Trophoblast cell (in vitro differentiated cells and primary cell): ENCODE results near the gene KCND3.

Experiments used
- DNase-seq, 2 donors: peaks; one replicate each; pipeline ENCODE4 v3.0.0-alpha.2; 2016
- H2AFZ ChIP-seq: 2 replicates; pipeline ENCODE4 v1.6.1; 2013; ENCODE audit warnings: low read length, moderate library complexity, mild to moderate bottlenecking; ENCODE audit not compliant: insufficient read depth, poor library complexity
- H2AK5ac ChIP-seq: 2 replicates; pipeline ENCODE4 v1.6.1; 2013; ENCODE audit warnings: mild to moderate bottlenecking, low read length
- H2BK120ac ChIP-seq: 2 replicates; pipeline ENCODE4 v1.6.1; 2013; ENCODE audit warnings: low read length, mild to moderate bottlenecking, moderate library complexity; ENCODE audit not compliant: insufficient read depth, poor library complexity
- H2BK12ac ChIP-seq: 2 replicates; pipeline ENCODE4 v1.6.1; 2013; ENCODE audit warnings: mild to moderate bottlenecking, low read length, moderate library complexity
- H2BK5ac ChIP-seq: 2 replicates; pipeline ENCODE4 v1.6.1; 2013; ENCODE audit warnings: low read length, low read depth, moderate library complexity, mild to moderate bottlenecking; ENCODE audit not compliant: poor library complexity
- H3K14ac ChIP-seq: 2 replicates; pipeline ENCODE4 v1.6.1; 2013; ENCODE audit warnings: mild to moderate bottlenecking, low read length
- H3K18ac ChIP-seq: 2 replicates; pipeline ENCODE4 v1.6.1; 2013; ENCODE audit warnings: mild to moderate bottlenecking, low read length
- H3K23ac ChIP-seq: 2 replicates; pipeline ENCODE4 v1.6.1; 2013; ENCODE audit warnings: low read length
- H3K27ac ChIP-seq: 2 replicates; pipeline ENCODE4 v1.5.1; 2013; ENCODE audit warnings: low read depth, mild to moderate bottlenecking, inconsistent platforms, low read length, moderate library complexity
- H3K27me3 ChIP-seq: 2 replicates; pipeline ENCODE4 v1.6.1; 2013; ENCODE audit warnings: inconsistent platforms, mild to moderate bottlenecking, low read length, moderate library complexity; ENCODE audit not compliant: insufficient read depth
- H3K36me3 ChIP-seq, 2 experiments: 1 replicate in 1 of 2; 2 replicates in 1 of 2; pipeline ENCODE4 v1.6.1; 2013; ENCODE audit warnings: low read length in 2 of 2, mild to moderate bottlenecking in 2 of 2, moderate library complexity in 1 of 2; ENCODE audit not compliant: insufficient read depth in 2 of 2, control insufficient read depth in 1 of 2
- H3K4ac ChIP-seq: 2 replicates; pipeline ENCODE4 v1.6.1; 2013; ENCODE audit warnings: low read depth, mild to moderate bottlenecking, low read length, moderate library complexity
- H3K4me1 ChIP-seq, 2 experiments: 1 replicate in 1 of 2; 2 replicates in 1 of 2; pipeline ENCODE4 v1.6.1; 2013; ENCODE audit warnings: low read length in 2 of 2, mild to moderate bottlenecking in 2 of 2, moderate library complexity in 1 of 2; ENCODE audit not compliant: insufficient read depth in 2 of 2, control insufficient read depth in 1 of 2
- H3K4me2 ChIP-seq: 2 replicates; pipeline ENCODE4 v1.6.1; 2013; ENCODE audit warnings: inconsistent platforms, mild to moderate bottlenecking, low read length, moderate library complexity
- H3K4me3 ChIP-seq: 2 replicates; pipeline ENCODE4 v1.5.1; 2013; ENCODE audit warnings: mild to moderate bottlenecking, low read depth, low read length, inconsistent platforms
- H3K79me1 ChIP-seq: one replicate; pipeline ENCODE4 v1.6.1; 2013; ENCODE audit warnings: low read length
- H3K79me2 ChIP-seq: 2 replicates; pipeline ENCODE4 v1.6.1; 2013; ENCODE audit warnings: low read length, mild to moderate bottlenecking; ENCODE audit not compliant: control insufficient read depth, insufficient read depth, poor library complexity
- H3K9ac ChIP-seq: 2 replicates; pipeline ENCODE4 v1.6.1; 2013; ENCODE audit warnings: mild to moderate bottlenecking, low read length
- H3K9me3 ChIP-seq: 2 replicates; pipeline ENCODE4 v1.6.1; 2013; ENCODE audit warnings: low read depth, mild to moderate bottlenecking, control low read depth, inconsistent platforms, low read length; ENCODE audit not compliant: insufficient read depth
- H4K12ac ChIP-seq: 2 replicates; pipeline ENCODE4 v1.6.1; 2013; ENCODE audit warnings: low read depth, mild to moderate bottlenecking, low read length, moderate library complexity
- H4K8ac ChIP-seq: 2 replicates; pipeline ENCODE4 v1.6.1; 2013; ENCODE audit warnings: low read depth, mild to moderate bottlenecking, low read length, moderate library complexity
- H4K91ac ChIP-seq: one replicate; pipeline ENCODE4 v1.6.1; 2013; ENCODE audit warnings: low read depth, mild to moderate bottlenecking, low read length, moderate library complexity
- WGBS: extraction: QIAGEN DNeasy Blood & Tissue Kit; methylation state at CpG from one replicate; pipeline ENCODE4 v1.1.7; 2013; ENCODE audit warnings: missing lambda C conversion rate; ENCODE audit not compliant: insufficient read length, insufficient coverage; ENCODE audit errors: extremely low coverage; 5-methylcytosine and 5-hydroxymethylcytosine counted together

KCND3 gene

GRCh38 chr1:111775966-111776365 lies 213.5 kb downstream of the KCND3 start:
- Histone ChIP-seq H2BK120ac (no peak overlapping the region), H3K4ac (no peak overlapping the region), H2BK12ac (no peak overlapping the region), H2BK5ac (no peak overlapping the region), H3K9me3 (no peaks in the 10 kb centered on the region), H3K23ac (no peak overlapping the region), H3K4me3 (no peak overlapping the region), H3K4me2 (no peak overlapping the region), H3K27ac (no peak overlapping the region), H3K14ac (no peak overlapping the region), H3K18ac (no peak overlapping the region), H3K79me2 (no peaks in the 10 kb centered on the region), H3K27me3 (no peaks in the 10 kb centered on the region), H3K79me1 (no peaks in the 10 kb centered on the region), H3K36me3 (no peaks in the 10 kb centered on the region), H2AK5ac (no peak overlapping the region), H2AFZ (no peak overlapping the region), H4K91ac (no peak overlapping the region), H3K9ac (no peak overlapping the region), H4K8ac (no peak overlapping the region), H3K4me1 (peaks cover 8 to 9% of the 10 kb centered on the region in 2 experiments), H4K12ac (no peak overlapping the region)
- no CpG with 5 or more reads among the region's 9 CpGs for WGBS
- DNase-seq = no peak

GRCh38 chr1:111770916-111771315 lies 218.6 kb downstream of the KCND3 start:
- H3K27me3 ChIP-seq = no peaks in the 10 kb centered on the region
- no peak overlapping the region for H3K23ac ChIP-seq
- no peaks in the 10 kb centered on the region for H3K4me1 ChIP-seq
- H3K27ac ChIP-seq = no peak overlapping the region
- no peak for DNase-seq
- no peak overlapping the region for H2BK5ac ChIP-seq
- no peak overlapping the region for H4K91ac ChIP-seq
- peaks cover 2 to 6% of the 10 kb centered on the region in 2 experiments for H3K36me3 ChIP-seq
- H3K9me3 ChIP-seq = no peaks in the 10 kb centered on the region
- no peaks in the 10 kb centered on the region for H3K79me1 ChIP-seq
- H4K8ac ChIP-seq = no peak overlapping the region
- H3K79me2 ChIP-seq = no peaks in the 10 kb centered on the region
- no peak overlapping the region for H3K9ac ChIP-seq
- H3K14ac ChIP-seq = no peak overlapping the region
- no peak overlapping the region for H2AK5ac ChIP-seq
- no peak overlapping the region for H3K4ac ChIP-seq
- H3K18ac ChIP-seq = no peak overlapping the region
- H2BK12ac ChIP-seq = no peak overlapping the region
- H4K12ac ChIP-seq = no peak overlapping the region
- WGBS = no CpG with 5 or more reads among the region's 4 CpGs
- H3K4me2 ChIP-seq = no peak overlapping the region
- no peak overlapping the region for H3K4me3 ChIP-seq
- no peak overlapping the region for H2BK120ac ChIP-seq
- no peak overlapping the region for H2AFZ ChIP-seq

GRCh38 chr1:111769517-111770146 lies 219.8 kb downstream of the KCND3 start:
- WGBS = no CpG with 5 or more reads among the region's 6 CpGs
- H2AK5ac ChIP-seq = no peak overlapping the region
- H4K8ac ChIP-seq = no peak overlapping the region
- no peaks in the 10 kb centered on the region for H3K27me3 ChIP-seq
- H3K4me3 ChIP-seq = no peak overlapping the region
- no peak overlapping the region for H2BK5ac ChIP-seq
- no peak overlapping the region for H4K91ac ChIP-seq
- no peak overlapping the region for H3K18ac ChIP-seq
- H3K27ac ChIP-seq = no peak overlapping the region
- H3K4me2 ChIP-seq = no peak overlapping the region
- no peak overlapping the region for H4K12ac ChIP-seq
- H3K79me1 ChIP-seq = no peaks in the 10 kb centered on the region
- H3K36me3 ChIP-seq = peaks cover 2 to 7% of the 10 kb centered on the region in 2 experiments
- H3K4ac ChIP-seq = no peak overlapping the region
- H2BK12ac ChIP-seq = no peak overlapping the region
- H3K14ac ChIP-seq = no peak overlapping the region
- no peak overlapping the region for H3K9ac ChIP-seq
- H2AFZ ChIP-seq = no peak overlapping the region
- no peaks in the 10 kb centered on the region for H3K4me1 ChIP-seq
- H3K79me2 ChIP-seq = no peaks in the 10 kb centered on the region
- no peaks in the 10 kb centered on the region for H3K9me3 ChIP-seq
- DNase-seq = peak; percentile 52 to 78
- H3K23ac ChIP-seq = no peak overlapping the region
- no peak overlapping the region for H2BK120ac ChIP-seq

GRCh38 chr1:111768625-111769024 lies 220.8 kb downstream of the KCND3 start:
- Histone ChIP-seq H3K79me2 (no peaks in the 10 kb centered on the region), H3K27ac (no peak overlapping the region), H2BK5ac (no peak overlapping the region), H3K4ac (no peak overlapping the region), H3K79me1 (no peaks in the 10 kb centered on the region), H4K12ac (no peak overlapping the region), H3K36me3 (peaks cover 5 to 10% of the 10 kb centered on the region in 2 experiments), H3K4me1 (no peaks in the 10 kb centered on the region), H3K18ac (no peak overlapping the region), H4K8ac (no peak overlapping the region), H3K9me3 (no peaks in the 10 kb centered on the region), H2BK120ac (no peak overlapping the region), H2AK5ac (no peak overlapping the region), H2BK12ac (no peak overlapping the region), H3K4me3 (no peak overlapping the region), H3K9ac (no peak overlapping the region), H3K4me2 (no peak overlapping the region), H4K91ac (no peak overlapping the region), H3K23ac (no peak overlapping the region), H3K27me3 (no peaks in the 10 kb centered on the region), H3K14ac (no peak overlapping the region), H2AFZ (no peak overlapping the region)
- DNase-seq = no peak
